IgD-negative memory B cell (primary cell): Measurements from ENCODE around the gene FAM163B. TPM values are rescaled to one million over a fixed set of nuclear protein-coding genes. Genes with fewer than 3 reads are reported as not detected.

Experiments used
- H3K27ac Mint-ChIP-seq, 3 donors: one replicate each; pipeline ENCODE4 v1.8.0; 2020 to 2022; ENCODE audit warnings: mild to moderate bottlenecking in 3 of 3, mixed read lengths in 3 of 3, moderate library complexity in 1 of 3
- H3K27me3 Mint-ChIP-seq: one replicate; pipeline ENCODE4 v1.8.0; 2021; ENCODE audit warnings: mixed read lengths
- H3K36me3 Mint-ChIP-seq: one replicate; pipeline ENCODE4 v1.8.0; 2020; ENCODE audit warnings: mild to moderate bottlenecking, mixed read lengths
- H3K4me1 Mint-ChIP-seq, 3 donors: one replicate each; pipeline ENCODE4 v1.8.0; 2020 to 2022; ENCODE audit warnings: mixed read lengths in 3 of 3, mild to moderate bottlenecking in 1 of 3
- H3K4me3 Mint-ChIP-seq, 4 donors: one replicate each; pipeline ENCODE4 v1.8.0; 2020 to 2022; ENCODE audit warnings: mild to moderate bottlenecking in 4 of 4, mixed read lengths in 4 of 4, moderate library complexity in 3 of 4
- H3K9me3 Mint-ChIP-seq, 3 donors: one replicate each; pipeline ENCODE4 v1.8.0; 2020 to 2021; ENCODE audit warnings: mixed read lengths in 3 of 3, mild to moderate bottlenecking in 1 of 3
- polyA plus RNA-seq: library from polyadenylated mRNA; unstranded; fragments of 300-500 nt; fragmentation: Illumina TruSeq; gene quantifications from one replicate; pipeline ENCODE4 v1.2.3, GENCODE V29; 2021

The FAM163B gene
- polyA plus RNA-seq, 1 donor from 2014 or later: not detected

DNA sequence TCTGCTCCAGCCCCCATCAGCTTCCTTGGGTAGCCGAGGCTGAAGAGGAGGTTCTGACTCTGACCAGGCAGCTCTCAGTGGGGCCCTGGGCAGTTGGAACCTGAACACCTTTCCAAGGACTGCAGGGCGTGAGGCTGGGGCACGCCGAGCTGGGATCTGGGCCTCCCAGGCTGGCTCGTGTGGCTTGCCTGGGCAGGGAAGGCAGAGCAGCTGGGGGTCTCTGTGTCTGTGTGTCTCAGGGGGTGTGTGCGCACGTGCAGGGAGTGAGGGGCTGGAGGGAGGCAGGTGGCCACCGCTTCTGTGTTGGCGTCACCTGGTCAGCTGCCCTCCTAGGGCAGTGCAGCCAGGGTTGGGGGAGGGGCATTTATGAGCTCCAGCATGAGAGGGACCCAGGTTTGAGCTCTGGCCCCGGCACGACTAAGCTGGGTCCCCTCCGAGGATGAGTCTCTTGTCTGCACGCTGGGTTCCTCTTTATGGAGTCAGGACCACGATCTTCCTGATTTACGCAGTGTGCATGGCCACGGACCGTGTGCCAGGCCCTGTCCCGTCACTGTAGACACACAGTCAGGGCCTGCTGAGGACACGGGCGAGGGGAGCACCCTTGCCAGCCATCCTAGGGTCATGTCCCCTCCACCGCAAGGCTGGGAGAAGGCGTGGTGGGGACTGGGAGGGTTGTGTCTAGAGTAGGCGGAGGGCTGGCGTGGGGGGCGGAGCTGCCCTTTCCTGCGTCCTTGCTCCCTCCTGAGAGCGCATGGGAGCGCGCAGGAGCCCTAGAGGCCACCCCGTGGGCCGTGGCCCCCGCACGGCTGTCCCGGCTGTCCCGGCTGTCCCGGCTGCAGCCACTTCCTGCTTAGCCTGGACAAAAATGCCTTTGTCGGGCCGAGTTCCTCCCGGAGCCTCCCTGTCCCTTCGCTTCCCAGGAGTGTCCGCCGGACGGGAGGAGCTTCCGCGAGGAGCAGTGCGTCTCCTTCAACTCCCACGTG, 70.0 kb downstream of the FAM163B start:
- Mint-ChIP-seq H3K27me3 (peaks cover 25% of the 10 kb centered on the region), H3K27ac (no peak overlapping the region)

DNA sequence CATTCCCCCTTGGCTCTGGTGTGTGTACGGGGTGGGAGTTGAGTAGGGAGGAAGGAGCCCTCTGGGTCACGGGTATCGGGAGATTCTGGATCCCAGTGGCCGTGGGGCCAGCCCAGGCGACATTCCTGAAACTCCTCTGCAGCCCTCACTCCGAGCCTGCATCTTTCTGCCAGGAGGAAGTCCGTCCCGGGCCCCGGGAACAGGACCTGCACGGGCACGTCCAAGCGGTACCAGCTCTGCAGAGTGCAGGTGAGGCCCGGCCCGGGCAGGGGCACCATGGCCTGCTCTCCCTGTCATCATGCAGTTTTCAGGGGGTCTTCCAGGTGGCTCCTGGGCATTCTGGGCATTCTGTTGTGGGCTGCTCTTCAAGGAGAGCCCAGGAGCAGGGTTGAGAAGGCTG, 71.0 kb downstream of the FAM163B start:
- Mint-ChIP-seq H3K9me3 (no peaks in the 10 kb centered on the region), H3K27me3 (peaks cover 33% of the 10 kb centered on the region), H3K4me1 (peaks cover 0 to 5% (median 3%) of the 10 kb centered on the region in 3 donors), H3K4me3 (no peak overlapping the region), H3K36me3 (no peaks in the 10 kb centered on the region), H3K27ac (no peak overlapping the region)

More for the DNA sequence above, 70.0 kb downstream of the FAM163B start:
- Mint-ChIP-seq H3K9me3 (no peaks in the 10 kb centered on the region), H3K4me1 (peaks cover 0 to 5% (median 3%) of the 10 kb centered on the region in 3 donors), H3K4me3 (peak overlapping the region in 1 of 4 donors; percentile 27), H3K36me3 (no peaks in the 10 kb centered on the region)

DNA sequence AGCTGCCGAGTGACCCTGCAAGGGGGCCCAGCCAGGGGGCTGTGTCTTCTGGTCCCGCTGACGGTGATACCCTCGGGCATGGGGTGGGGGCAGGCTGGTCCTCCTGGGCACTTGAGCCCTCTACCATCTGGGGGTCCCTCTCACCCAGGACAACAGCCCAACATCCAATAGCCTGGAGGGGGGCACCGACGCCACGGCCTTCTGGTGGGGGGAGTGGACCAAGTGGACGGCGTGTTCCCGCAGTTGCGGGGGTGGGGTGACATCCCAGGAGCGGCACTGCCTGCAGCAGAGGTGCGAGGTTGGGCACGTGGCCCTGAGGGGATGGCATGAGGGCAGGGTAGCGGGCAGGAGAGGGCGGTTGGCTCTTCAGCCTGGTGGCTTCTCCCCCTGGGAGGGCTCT, 71.9 kb downstream of the FAM163B start:
- Mint-ChIP-seq H3K4me3 (no peak overlapping the region), H3K27ac (no peak overlapping the region), H3K9me3 (no peaks in the 10 kb centered on the region), H3K36me3 (no peaks in the 10 kb centered on the region), H3K4me1 (peaks cover 0 to 5% (median 5%) of the 10 kb centered on the region in 3 donors), H3K27me3 (peaks cover 38% of the 10 kb centered on the region)

DNA sequence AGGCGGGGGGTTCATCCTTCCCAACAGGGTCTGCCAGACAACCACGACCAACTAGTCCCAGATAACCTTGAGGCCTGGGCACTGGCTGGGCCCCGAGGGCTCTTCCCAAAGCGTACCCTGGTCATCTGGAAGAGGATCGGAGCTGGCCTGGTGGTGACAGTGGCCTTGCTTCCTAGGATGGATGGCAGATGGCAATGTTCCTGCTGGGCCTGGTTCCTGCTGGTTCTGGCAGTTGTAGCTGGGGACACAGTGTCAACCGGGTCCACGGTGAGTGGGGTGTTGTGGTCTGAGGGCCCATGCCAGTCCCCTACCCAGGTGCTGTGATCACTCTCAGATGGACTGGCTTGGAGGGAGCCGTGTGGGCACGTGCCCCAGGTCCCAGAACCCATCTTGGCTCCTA, 72.7 kb downstream of the FAM163B start:
- Mint-ChIP-seq H3K9me3 (no peaks in the 10 kb centered on the region), H3K27ac (no peak overlapping the region), H3K4me3 (no peak overlapping the region), H3K27me3 (peaks cover 38% of the 10 kb centered on the region), H3K4me1 (peaks cover 0 to 5% (median 5%) of the 10 kb centered on the region in 3 donors), H3K36me3 (no peaks in the 10 kb centered on the region)

DNA sequence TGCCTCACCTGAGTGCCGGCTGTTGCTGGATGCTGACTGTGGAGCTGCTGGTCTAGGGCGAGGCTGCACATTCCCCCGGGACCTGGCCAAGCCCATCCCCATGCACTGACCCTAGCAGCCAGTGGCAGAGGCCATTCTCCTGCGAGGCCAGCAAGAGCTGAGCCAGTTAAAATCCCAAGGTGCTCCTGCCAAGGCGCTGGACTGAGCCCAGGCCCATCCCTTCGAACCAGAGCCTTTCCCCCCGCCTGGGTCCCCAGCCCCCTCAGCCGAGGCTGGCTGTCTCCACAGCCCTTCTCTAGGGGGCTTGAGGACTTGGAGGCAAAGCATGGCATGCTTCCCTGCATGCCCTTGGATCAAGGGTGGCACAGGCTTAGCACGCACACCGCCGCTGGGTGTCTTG, 73.1 kb downstream of the FAM163B start:
- no peaks in the 10 kb centered on the region for H3K9me3 Mint-ChIP-seq
- no peak overlapping the region for H3K27ac Mint-ChIP-seq
- no peak overlapping the region for H3K4me3 Mint-ChIP-seq
- H3K36me3 Mint-ChIP-seq: no peaks in the 10 kb centered on the region
- H3K27me3 Mint-ChIP-seq: peaks cover 38% of the 10 kb centered on the region
- peaks cover 0 to 5% (median 5%) of the 10 kb centered on the region in 3 donors for H3K4me1 Mint-ChIP-seq

DNA sequence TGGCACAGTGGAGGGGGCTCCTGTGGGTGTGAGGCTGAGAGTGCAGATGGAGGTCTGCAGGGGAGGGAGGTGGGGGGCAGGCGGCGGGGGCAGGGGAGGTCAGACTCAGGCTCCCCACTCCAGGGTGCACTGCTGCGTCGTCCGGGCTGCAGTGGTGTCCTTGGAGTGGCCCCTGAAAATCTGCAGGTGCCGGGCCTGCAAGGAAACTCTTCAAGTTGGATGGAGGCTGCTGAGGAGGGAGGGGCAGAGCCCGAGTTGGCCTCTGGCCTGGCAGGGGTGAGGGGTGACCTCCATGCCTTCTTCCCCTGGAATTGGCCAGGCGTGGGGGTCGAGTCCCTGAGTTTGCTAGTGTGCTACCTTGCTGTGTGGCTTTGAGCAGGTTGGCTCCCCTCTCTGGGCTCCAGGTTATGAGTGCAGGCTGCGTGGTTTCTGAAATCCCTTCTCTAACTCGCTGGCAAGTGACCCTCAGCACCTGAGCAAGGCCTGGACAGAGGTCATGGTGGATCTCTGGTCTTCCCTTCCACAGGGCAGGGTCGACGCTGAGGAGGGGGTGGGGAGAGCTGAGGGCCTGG, 73.8 kb downstream of the FAM163B start:
- peaks cover 0 to 3% (median 2%) of the 10 kb centered on the region in 3 donors for H3K4me1 Mint-ChIP-seq
- peaks cover 37% of the 10 kb centered on the region for H3K27me3 Mint-ChIP-seq
- H3K4me3 Mint-ChIP-seq: no peak overlapping the region
- H3K27ac Mint-ChIP-seq: no peak overlapping the region
- H3K9me3 Mint-ChIP-seq: no peaks in the 10 kb centered on the region
- H3K36me3 Mint-ChIP-seq: no peaks in the 10 kb centered on the region

DNA sequence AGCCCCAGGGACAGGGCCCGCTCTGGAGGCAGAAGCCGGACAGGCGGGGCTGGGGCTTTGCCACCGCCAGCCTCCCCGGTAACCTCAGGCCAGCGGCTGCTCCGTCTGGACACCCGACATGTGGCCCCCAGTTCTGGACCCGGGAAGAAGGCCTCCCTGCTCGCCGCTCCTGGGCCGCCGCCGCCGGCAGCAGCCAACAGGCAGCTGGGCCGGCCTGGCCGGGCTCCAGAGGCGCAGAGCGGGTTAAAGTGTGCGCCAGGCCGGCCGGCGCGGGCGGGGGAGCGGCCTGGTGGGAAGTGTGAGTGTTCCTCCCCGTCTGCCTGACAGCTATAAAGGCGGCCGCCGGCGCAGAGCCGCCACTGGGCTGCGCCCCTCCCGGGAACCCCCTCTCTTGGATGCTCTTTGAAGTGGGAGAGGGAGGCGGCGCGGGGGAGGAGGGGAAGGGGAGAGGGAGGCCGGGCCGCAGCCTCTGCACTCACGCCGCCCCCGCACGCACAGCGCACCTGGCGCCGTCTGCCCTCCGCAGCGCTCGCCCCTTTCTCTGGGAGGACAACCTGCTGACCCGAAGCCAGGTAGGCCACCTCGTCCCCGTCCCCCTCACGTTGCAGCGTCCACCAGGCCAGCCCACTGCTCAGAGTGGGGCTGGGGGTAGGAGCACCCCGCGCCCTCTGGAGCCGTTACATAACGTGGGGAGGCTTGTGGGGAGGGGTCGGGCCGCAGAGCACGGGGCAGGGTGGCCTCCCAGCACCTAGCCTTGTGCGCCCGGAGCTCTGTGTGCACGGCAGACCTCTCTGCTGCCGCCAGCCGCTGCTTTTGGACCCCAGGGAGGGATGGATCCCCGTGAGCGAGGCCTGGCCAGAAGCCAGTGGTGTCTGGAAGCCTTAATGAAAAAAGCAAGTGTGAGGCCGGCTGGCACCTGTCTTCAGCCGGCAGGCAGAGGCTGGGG, 74.6 kb downstream of the FAM163B start, which contains the start of gene ADAMTSL2:
Gene ADAMTSL2 (plus strand): TSS at position 359 of the 946 bp plus-strand sequence. CDS start 2,009 bp downstream, outside the sequence.
- H3K9me3 Mint-ChIP-seq: no peaks in the 10 kb centered on the region
- no peak within 1 kb of the TSS for H3K27ac Mint-ChIP-seq
- peaks cover 34% of the 10 kb centered on the region for H3K27me3 Mint-ChIP-seq
- no peak within 1 kb of the TSS for H3K4me3 Mint-ChIP-seq
- no peaks in the 10 kb centered on the region for H3K36me3 Mint-ChIP-seq
- peaks cover 0 to 2% (median 0%) of the 10 kb centered on the region in 3 donors for H3K4me1 Mint-ChIP-seq

DNA sequence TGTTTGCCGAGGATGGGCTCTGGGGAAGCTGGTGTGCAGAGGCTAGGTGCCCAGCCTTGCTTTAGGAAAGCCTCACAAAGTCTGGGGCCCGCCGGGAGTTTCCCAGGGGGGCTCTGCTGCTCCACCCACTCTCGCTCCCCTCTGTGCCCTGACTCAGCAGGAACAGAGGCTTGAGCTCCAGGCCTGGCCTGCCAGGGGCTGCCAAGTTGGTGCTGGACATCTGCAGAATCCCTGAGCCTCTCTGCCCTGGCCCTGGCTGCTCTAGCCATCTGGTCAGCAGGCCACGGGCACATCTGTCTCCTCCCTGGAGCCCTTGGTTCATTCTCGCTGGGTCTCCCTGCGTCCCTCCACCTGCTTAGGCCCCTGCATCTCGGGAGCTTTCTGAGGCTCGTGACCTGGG, 75.3 kb downstream of the FAM163B start:
- H3K9me3 Mint-ChIP-seq: no peaks in the 10 kb centered on the region

DNA sequence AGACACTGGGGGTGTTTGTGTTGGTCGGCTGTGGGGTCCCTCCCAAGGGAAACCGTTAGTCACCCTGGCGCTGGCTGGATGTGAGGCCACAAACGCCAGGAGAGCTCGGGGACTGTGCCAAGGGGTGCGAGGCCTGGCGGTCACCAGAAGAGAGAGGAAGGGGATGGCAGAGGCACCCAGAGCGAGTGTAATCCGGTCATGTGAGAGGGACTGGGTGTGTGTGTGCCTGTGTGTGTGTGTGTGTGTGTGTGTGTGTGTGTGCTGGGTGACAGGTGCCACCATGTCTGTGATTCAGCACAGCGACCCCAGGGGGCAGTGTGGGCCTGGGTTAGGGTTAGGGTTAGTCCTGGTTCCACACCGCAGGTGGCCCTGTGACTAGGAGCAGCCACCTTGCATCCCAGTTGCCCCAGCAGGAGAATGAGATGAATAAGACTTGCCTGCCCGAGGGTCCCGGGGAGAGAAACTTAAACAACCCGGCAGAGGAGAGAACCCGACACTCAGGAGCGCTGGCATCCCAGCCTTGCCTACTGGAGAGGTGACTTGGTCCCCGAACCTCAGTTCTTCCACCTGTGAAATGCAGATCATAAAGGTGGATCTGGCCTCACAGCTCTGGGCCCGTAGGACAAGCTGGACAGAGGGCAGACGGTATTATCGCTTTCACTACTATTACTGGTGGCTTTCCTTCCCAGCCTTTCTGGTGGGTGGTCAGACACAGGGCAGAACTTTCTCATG, 76.1 kb downstream of the FAM163B start:
- H3K27me3 Mint-ChIP-seq: peaks cover 31% of the 10 kb centered on the region
- no peaks in the 10 kb centered on the region for H3K9me3 Mint-ChIP-seq
- H3K4me1 Mint-ChIP-seq: peaks cover 0 to 2% (median 1%) of the 10 kb centered on the region in 3 donors
- peak overlapping the region in 1 of 4 donors; percentile 74 for H3K4me3 Mint-ChIP-seq
- no peaks in the 10 kb centered on the region for H3K36me3 Mint-ChIP-seq
- H3K27ac Mint-ChIP-seq: peak overlapping the region in 1 of 3 donors; percentile 81

More for the DNA sequence above, 75.3 kb downstream of the FAM163B start:
- Mint-ChIP-seq H3K27ac (no peak overlapping the region), H3K27me3 (peaks cover 30% of the 10 kb centered on the region), H3K4me1 (peaks cover 0 to 2% (median 0%) of the 10 kb centered on the region in 3 donors), H3K4me3 (no peak overlapping the region), H3K36me3 (no peaks in the 10 kb centered on the region)

DNA sequence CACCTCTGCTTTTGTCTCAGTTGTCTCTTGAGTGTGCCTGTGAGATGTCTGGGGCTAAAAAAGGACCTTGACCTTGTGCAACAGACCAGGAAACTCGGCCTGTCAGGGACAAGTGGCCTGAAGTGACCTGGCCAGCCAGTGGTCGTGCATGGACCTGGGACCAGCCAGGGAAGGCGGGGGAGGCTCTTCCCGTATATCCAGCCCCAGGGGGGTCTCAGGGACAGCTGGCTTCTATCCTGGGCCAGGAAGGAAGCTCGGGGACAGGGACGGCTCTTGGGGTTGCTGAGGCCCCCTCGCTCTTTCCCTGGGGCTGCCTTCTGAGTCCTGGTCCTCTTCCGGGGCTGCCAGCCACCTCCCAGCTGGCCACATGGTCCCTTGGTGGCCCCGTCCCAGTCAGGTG, 77.9 kb downstream of the FAM163B start:
- no peak overlapping the region for H3K4me3 Mint-ChIP-seq
- H3K27me3 Mint-ChIP-seq: peaks cover 36% of the 10 kb centered on the region
- H3K36me3 Mint-ChIP-seq: no peaks in the 10 kb centered on the region
- H3K9me3 Mint-ChIP-seq: no peaks in the 10 kb centered on the region
- H3K4me1 Mint-ChIP-seq: peaks cover 0 to 4% (median 2%) of the 10 kb centered on the region in 3 donors
- no peak overlapping the region for H3K27ac Mint-ChIP-seq

DNA sequence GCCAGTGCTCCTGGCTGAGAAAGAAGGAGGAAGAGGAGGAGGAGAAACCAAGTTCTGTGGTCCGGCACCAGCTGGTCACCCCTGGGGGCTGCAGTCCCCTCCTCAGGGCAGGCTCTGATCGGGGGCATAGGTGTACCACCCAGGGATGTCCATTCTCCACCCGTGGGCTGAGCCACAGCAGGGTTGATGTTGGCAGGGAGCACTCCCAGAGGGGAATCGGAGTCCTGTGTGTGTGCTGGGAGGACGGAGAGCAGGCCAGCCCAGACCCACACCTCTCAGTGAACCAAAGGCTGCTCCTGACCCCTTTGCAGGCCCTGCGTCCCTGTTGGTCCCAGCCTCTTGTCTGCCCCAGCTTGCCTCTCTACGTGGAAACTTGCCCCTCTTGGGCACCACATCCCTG, 79.3 kb downstream of the FAM163B start:
- Mint-ChIP-seq H3K27me3 (peaks cover 30% of the 10 kb centered on the region), H3K27ac (no peak overlapping the region), H3K4me3 (no peak overlapping the region), H3K4me1 (peaks cover 0 to 4% (median 2%) of the 10 kb centered on the region in 3 donors), H3K9me3 (no peaks in the 10 kb centered on the region), H3K36me3 (no peaks in the 10 kb centered on the region)

DNA sequence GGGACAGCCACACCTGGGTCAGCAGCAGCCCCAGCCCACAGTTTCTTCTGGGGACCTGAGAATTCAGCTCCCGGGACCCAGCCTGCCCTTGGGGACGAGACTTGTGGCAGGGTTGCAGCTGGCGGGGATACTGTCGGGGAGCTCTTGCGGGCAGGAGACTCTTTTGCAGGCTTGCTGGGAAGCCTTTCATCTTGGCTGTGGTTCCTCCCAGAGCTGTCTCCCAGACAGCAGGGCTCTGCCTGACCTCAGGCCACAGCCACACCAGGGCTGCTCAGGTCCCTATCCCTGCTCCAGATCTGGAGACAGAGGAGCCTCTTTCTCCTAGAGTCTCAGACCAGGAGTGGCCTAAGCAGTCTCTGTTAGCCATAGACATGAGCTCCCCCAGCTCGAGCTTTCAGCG, 79.7 kb downstream of the FAM163B start:
- H3K27ac Mint-ChIP-seq: no peak overlapping the region
- H3K4me1 Mint-ChIP-seq: peaks cover 0 to 4% (median 2%) of the 10 kb centered on the region in 3 donors
- peaks cover 30% of the 10 kb centered on the region for H3K27me3 Mint-ChIP-seq
- H3K36me3 Mint-ChIP-seq: no peaks in the 10 kb centered on the region
- no peaks in the 10 kb centered on the region for H3K9me3 Mint-ChIP-seq
- no peak overlapping the region for H3K4me3 Mint-ChIP-seq

DNA sequence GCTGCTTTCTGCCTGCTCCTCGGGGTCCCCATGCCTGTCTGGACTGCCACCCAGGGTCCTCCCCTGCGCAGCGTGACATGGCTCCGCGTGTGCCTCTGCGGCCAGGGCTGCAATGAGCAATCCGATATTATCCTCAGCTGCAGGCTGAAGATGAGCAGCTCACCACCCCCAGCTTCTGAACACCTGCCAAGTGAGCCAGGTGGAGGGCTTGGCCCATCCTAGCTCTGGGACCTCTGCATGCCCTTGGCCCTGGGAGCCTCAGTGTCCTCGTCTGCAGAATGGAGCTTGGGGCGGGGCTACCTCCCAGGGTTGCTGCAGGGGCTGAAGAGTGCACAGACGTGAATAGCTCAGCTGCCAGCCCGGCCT, 80.3 kb downstream of the FAM163B start:
- no peak overlapping the region for H3K4me3 Mint-ChIP-seq

More for the DNA sequence above, 80.3 kb downstream of the FAM163B start:
- Mint-ChIP-seq H3K36me3 (no peaks in the 10 kb centered on the region), H3K27me3 (peaks cover 29% of the 10 kb centered on the region), H3K4me1 (peaks cover 0 to 4% (median 2%) of the 10 kb centered on the region in 3 donors), H3K27ac (no peak overlapping the region), H3K9me3 (no peaks in the 10 kb centered on the region)
